Raji (cell line): Measurements from ENCODE around the gene MFNG.

Experiments used
- POLR2A ChIP-seq: IDR thresholded peaks from 2 replicates; pipeline ENCODE4 v1.6.1; 2011; ENCODE audit warnings: low read depth, low read length, control low read depth; ENCODE audit not compliant: insufficient read depth

Gene MFNG

DNA sequence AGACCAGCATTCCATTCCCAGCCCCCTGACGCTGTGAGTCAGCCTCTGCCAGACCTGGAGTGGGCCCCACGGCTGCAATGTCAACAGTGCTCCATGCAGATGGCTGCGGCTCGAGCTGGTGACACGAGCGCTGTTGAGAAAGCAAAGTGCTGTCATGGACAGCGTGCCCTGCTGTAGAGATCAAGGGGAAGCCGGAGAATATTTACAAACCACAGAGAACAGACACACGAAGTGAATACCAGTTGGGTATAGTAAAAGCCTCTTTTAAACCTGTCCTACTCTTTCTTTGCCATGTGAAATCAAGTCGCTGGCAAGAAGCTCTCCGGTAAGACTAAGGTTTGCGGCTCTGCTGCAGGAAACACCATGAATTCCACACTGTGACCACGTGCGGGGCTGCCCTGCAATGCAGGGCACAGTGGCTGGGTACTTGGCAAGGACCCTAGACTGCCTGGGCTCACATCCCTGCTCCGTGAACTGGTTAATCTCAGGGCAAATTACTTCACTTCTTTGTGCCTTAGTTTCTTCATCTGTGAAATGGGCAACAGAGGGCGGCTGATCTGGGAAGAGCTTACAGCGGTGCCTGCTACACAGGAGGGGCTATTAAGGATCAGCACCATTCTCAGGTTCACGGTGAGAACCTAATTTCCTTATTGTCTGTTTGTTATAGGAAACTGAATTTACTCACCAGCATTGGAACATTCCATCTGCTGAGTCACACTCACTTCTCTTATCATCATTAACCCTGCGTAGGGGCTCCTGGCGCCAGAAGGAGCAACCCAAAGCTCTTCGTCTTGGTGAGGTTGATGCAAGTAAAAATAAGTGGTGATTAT lies 31.1 kb downstream of the MFNG start:
- TF ChIP-seq POLR2A = no peak

DNA sequence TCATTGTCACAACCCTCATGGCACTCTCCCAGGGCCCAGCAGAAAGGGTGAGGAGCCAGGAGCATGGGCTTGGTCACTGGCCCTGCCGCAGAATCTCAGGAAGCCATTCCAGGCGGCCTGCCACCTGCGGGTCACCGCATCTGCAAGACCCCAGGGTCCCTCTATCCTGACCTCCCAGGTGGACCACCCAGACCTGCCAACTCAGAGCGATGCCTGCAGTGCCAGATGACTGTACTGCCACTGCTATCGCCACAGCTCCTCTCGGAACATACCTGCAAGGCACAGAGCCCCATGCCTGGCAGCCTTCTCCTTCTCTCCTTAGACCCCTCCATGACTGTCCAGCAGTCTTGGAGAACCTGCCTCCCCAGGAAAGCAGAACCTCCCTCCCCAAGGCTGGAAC lies 32.5 kb downstream of the MFNG start:
- no peak for TF ChIP-seq POLR2A

DNA sequence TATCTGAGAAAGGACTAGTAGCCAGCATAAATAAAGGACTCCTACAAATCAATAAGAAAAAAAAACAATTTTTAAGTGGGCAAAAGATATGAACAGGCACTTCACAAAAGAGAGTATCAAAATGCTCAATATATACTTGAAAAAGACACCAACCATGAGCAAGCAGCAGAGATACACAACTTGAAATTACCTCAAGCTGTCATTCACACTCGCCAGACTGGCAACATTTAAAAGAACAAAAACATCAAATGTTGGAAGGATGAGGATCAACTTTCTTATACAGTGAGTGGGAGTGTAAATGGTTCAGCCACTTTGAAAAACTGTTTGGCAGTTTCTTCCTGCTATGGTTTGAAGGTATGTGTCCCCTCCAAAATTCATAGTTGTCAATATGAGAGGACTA lies 35.0 kb downstream of the MFNG start:
- TF ChIP-seq POLR2A = no peak

DNA sequence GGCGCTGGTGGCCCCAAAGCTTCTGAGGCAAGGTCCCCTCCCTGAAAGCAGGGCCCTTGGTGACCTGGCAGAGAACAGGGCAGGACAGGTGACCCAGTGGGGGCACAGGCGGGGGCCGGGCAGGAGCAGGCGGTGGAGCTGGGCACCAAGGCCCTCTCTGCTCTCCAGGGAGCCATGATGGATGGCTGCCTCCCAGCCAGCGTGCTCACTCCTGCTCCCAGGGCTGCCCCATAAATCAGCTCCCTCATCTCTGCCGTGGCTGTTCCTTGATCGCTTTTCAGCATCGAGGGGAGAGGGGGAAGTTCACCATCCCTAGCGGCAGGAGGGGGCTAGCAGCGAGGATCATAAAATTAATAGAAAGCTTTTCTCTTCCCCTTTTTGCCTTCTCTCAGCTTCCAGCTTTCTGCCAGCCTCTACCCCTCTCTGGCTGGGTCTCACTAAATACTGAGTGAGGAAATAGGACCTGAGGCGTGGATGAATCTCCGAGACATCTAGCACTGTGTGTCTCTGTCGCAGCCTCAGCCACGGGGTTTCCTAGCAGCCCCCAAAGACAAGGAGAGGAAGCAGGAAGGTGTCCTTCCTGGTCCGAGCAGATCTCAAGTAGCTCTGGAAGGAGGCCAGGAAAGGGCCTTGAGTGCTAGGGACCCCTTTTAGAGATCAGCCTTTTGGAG lies 36.7 kb downstream of the MFNG start:
- no peak for TF ChIP-seq POLR2A

DNA sequence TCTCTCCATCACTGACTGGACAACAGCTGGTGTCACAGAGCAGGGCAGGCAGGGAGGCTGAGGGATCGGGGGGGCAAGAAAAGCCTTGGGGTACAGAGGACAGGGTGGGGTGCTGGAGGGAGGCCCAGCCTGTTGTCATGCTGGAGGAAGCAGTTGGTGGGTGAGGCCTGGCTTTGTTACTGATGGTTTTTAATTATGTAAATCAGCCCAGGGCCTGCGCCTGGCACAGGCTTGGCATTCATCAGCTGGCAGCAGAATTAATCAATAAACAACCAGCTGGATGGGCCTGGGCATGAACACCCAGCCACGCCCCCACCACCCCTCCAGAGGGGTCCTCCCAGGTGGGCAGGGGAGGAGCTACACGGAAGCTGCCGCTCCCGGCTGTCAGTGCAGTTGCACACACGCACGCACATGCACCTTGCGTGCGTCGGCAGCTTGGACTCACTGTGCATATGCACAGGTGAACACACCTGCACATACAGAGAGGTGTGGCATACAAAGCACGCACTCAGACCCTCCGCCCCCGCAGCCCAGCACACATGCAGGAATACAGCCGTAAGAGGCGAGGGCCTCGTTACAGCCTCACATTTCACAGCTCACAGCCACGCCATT lies 37.6 kb downstream of the MFNG start:
- no peak for TF ChIP-seq POLR2A

DNA sequence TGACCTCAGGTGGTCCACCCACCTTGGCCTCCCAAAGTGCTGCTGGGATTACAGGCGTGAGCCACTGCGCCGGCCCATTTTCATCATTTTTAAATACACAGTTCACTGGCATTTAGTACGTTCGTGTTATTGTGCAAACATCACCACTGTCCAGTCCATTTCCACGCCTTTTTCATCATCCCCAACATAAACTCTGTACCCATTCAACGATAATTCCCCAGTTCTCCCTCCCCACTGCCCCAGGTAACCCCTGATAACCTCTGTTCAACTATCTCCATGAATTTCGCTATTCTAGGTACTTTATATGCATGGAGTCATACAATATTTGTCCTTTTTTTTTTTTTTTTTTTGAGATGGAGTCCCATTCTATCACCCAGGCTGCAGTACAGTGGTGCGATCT lies 40.7 kb downstream of the MFNG start:
- TF ChIP-seq POLR2A = no peak

DNA sequence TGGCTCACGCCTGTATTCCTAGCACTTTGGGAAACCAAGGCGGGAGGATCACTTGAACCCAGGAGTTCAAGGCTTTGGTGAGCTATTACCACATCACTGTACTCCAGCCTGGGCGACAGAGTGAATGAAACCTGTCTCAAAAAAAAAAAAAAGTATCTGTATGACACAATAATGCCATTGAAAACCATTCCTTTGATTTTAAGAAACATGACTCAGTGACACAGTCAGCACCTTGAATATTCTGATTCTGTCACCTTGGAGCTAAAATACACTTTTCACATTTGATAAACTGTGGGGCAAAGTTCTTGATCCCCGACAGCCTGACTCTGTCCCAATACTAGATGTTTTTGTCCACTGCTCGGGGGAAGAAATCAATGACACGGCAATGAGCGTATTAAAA lies 42.2 kb downstream of the MFNG start:
- no peak for TF ChIP-seq POLR2A

DNA sequence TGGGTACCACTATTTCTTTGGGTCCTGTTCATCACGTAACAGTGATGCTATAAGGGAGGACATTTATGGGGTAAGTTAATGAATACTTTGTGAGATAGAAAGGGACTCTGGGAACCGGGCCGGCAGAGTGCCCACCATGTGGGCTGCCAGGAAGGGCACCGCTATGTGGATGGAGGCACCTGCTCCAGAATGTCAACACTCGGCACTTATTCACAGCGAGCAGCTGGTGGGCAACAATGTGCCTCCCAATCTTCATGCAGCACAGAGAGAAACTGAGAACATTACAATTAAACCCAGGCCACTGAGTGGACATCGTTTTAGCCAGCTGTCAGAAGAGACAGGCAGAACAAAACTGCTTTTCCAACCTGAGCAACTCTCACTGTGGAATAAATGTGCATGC lies 43.1 kb downstream of the MFNG start:
- TF ChIP-seq POLR2A = no peak

DNA sequence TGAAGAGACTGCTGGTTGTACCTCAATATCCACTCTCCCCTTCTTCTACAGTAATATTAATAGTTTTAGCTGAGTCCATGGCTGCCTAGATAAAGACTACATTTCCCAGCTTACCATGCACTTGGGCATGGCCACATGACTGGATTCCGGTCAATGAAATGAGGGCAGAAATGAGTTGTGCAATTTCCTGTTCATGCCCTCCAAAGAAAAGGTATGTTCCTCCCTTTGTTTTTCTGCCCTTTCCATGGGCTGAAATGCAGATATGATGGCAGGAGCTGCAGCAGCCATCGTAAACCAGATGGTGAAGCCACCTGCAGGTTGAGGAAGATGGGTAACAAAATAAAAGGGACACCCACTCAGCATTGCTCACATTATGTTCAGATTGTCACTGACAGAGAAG lies 43.6 kb downstream of the MFNG start:
- no peak for TF ChIP-seq POLR2A

DNA sequence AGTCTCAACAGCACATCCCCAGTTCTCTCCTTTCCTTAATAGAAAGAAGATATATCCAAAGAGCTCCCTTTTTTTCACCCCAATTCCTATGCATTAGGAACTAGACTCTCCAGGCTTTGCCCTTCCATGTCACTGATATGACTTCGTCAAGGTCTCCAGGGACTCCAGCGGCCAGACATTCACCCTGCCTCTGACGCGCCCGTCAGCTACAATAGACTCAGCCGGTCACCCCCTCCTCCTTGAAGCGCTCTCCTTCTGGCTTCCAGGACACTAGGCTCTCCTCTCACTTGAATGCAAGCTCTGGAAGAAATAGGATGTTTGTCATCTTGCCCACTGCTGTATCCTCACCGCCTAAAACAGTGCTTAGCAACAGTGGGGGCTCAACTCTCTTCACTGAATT lies 44.0 kb downstream of the MFNG start:
- no peak for TF ChIP-seq POLR2A

DNA sequence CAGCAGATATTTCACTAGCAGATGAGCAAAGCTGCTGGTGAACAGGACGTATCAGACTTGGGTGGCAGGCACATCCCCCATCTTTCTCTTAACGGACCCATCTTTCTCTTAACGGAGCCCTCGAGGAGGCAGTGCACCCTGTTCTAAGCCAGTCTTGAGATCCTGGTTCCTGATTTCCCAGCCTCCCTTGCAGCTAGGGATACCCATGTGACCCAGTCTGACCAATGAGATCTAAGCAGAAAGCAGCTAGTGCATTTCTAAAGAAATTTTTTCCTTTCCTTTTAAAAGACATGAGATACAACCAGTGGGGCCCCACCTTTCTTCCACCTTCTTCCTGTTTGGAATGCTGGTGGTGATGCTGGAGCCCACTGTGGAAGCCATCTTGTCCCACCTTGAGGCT lies 45.3 kb downstream of the MFNG start:
- TF ChIP-seq POLR2A = no peak

DNA sequence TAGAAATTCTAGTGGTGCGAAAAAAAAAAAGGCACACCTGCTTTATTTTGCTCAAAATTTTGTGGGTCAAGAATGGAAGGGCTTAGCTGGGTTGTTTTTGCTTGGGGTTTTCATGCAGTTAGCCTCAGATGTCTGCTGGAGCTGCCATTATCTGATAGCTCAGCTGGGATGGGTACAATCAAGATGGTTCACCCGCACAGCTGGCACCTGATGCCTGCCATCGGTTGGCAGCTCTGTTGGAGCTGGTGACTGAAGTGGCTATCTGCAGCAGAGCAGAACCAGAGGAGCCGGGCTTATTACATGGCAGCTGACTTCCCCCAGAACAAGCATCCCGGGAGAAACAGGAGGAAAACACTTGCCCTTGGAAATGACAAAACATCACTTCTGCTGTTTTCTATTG lies 46.8 kb downstream of the MFNG start:
- TF ChIP-seq POLR2A = no peak

DNA sequence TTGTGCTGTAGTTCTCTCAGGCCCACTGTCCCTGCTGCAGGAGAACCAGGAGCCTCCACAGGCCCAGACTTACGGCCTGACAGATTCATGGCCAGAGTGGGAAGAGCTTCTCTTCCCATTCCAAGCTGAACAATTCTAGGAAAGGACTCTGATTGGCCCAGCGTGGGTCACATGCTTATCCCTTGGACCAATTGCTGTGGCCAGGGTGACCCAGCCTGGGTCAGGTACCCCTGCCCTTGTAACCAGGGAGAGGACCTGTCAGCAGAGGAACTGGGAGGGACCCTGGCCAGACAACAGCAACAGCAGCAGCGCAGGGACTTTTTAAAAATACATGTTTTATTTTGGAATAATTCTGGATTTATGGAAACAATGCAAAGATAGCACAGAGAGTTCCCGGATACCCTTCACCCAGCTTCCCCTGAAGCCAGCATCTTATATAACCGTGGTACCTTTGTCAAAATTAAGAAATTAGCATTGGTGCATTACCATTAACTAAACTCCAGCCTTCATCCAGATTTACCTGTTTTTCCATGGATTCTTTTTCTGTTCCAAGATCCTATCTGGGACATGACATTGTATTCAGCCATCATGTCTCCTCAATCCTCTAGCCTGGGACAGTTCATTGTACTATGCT lies 50.1 kb downstream of the MFNG start:
- TF ChIP-seq POLR2A = no peak

DNA sequence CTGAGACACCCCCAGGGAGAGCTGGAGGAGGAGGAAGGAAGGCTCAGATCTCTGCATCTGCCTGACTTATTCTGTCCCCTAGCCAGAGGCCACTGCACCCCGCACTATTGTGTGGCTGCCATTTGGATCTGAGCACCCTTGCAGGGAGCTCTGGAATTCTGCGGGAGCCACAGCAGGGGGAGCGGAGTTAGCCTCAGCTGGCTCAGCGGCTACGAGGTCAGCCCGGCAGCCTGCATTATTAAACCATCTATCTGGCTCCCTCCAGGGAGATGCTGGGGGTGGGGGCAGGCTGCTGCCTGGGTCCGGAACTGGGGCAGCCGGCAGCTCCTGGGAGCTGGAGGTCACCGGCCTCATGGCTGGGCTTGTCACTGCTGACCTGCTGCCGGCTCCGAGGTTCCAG lies 52.4 kb downstream of the MFNG start:
- TF ChIP-seq POLR2A = no peak

DNA sequence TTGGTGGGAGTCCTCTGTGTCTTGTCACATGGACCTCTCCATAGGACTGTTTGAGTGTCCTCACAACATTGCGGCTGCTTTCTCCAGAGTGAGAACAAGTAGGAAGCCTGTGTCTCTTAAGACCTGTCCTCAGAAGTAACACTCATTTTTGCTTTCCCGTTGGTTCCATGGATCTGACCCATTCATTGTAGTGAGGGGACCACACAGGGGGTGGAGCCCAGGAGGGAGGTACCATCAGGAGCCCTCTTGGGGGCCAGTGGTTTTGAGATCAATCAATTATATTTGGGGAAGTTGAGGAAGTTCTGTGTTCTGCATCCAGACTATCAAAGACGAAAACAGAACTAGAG lies 53.5 kb downstream of the MFNG start:
- TF ChIP-seq POLR2A = no peak

DNA sequence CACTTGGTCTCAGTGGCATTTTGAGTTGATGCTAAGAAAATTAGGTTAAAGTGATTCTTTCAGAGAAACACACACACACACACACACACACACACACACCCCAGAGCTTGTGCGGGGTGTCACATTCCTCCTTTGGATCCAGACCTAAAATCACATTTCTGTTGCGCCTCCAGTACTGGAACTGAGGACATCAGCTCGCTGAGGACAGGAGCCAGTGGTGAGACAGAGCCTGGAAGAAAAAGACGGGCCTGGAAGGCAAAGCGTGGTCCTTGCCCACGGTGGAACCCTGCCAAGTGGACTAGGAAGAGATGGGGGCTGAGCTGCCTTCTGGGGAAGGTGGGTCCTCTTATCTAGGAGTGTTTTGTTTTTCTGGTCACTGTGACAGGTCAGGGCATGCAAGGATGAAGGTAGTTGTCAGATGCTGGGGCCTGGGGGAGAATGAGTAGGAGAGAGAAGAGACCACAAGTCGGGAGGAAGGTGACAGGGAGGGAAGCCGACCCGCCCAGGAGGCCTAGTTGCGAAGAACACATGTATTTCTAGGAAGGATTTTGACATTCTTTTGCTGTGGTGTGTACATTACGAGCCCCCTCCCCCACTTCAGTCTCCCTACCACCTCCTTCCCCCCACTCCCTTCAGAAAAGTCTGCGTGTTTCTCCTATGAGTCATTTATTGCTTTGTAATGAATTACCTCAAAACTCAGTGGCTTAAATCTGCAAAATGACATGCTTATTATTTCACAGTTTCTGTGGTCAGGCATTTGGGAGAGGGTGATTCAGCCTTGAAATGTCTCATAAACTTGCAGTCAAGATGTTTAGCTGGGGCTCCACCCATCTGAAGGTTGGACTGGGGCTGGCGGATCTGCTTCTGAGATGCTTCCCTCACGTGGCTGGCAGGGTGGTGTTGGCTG lies 54.1 kb downstream of the MFNG start:
- no peak for TF ChIP-seq POLR2A

DNA sequence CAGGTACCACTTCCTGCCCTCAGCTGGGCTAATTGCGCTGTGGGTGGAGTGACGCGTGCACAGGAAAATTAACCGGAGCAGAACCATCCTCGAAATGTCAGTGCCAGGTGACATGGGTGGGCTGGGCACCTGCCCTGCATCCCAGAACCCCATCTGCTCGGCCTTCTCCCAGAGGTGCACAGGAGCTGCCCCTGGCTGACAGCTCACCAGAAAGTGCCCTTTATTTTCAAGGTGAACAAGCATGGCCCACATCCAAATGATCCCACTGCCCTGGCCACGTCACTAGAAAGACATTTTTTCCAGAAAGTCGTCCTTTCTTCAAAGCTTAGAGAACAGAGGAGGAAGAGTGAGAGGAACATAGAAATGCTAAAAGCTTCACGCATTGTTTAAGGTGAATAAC lies 54.8 kb downstream of the MFNG start:
- TF ChIP-seq POLR2A = no peak
